Effector CD8-positive, alpha-beta T cell (primary cell): ENCODE results near the gene RASSF5.
"Not testable (repeated sequence)": the region's sequence is repeated elsewhere in the genome, so short reads cannot be mapped to it uniquely, and the experiment has no call there.

ENCODE experiments used
- DNase-seq: peaks from one replicate; lab custom pipeline; 2025; lab: John Stamatoyannopoulos, UW

RASSF5 gene

DNA sequence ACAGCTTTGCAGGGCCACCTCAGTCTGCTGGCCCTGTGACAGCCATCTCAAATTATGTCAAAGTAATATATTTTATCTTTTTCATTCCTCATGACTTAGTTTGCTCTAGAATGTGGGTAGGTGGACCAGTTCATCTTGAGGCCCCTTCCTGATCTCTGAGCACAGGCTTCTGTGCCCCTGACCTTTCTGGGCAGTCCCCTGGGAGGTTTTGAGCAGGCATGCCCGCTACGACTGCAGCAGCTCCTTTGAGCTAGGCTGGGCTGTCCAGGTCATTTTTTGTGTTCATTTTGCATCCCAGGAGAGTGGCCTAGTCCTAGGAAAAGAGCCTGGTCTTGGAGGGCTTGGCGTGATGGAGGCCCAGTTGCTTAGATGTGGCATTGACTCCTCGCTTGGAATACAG is 62.2 kb downstream of the RASSF5 start:
- no peak for DNase-seq

- DNase-seq = no peak
Observed at GRCh38 chr1:206570529-206570928, 63.2 kb downstream of the RASSF5 start.

- no peak for DNase-seq
Observed at GRCh38 chr1:206572835-206573234, 65.5 kb downstream of the RASSF5 start.

DNA sequence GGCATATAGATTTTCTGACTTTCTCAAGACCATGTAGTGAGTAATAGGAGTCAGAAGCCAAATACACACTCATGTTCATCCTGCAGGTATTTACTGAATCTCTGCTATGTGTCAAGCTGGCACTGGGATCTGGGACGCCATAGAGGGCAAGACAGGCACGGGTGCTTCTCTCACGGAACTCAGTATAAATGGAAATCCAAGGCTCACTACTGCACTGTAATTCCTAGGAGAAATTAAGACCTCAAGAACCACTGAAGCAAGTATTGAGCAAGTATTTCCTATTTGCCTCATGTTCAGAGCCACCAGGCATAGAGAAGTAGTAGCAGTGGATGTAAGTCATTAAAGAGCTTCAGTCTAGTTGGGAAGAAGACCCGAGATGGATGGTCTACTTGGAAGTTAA is 66.0 kb downstream of the RASSF5 start:
- DNase-seq = no peak

- no peak for DNase-seq
Observed at GRCh38 chr1:206573762-206574161, 66.4 kb downstream of the RASSF5 start.

- DNase-seq = no peak
Observed at GRCh38 chr1:206575165-206575893, 68.0 kb downstream of the RASSF5 start.

DNA sequence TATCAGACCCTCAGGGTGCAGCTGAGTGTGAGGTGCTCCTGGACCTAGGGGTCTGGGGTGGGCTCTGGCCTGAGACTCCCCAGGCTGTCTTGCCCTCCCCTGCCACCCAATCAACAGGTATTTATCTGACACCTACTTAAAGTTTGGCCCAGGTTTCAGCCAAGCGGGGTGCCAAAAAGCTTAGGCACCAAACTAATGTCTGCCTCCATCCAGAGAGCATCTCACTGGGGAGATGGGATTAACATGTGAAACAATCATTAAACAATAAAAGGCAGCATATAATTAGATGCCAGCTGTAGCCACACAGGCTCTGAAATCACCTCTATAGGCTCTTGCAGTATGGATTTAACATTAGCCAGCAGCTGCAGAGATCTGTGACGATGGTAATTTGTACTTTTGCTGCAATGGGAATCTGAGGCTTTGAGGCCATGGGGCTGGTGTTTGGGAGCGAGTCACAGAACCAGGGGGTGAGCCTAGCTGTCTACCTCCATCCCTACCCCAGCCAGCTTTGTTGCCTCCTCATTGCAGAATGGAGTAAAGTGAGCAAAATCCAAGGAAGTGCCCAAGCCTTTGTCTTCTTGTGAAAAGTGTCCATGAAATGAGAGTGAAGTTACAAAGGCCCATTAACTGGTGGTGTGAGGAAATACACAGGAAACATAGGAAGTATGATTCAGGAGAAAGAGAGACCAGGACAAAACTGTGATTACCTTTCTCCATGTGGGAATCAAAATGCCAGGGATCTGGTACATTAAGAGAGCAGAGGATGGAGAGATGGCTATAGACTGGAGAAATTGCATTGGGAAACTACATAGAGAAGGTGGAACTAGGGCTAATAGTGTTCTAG is 68.8 kb downstream of the RASSF5 start:
- DNase-seq = no peak

GRCh38 chr1:206577626-206578025 is 70.3 kb downstream of the RASSF5 start:
- DNase-seq = no peak

DNA sequence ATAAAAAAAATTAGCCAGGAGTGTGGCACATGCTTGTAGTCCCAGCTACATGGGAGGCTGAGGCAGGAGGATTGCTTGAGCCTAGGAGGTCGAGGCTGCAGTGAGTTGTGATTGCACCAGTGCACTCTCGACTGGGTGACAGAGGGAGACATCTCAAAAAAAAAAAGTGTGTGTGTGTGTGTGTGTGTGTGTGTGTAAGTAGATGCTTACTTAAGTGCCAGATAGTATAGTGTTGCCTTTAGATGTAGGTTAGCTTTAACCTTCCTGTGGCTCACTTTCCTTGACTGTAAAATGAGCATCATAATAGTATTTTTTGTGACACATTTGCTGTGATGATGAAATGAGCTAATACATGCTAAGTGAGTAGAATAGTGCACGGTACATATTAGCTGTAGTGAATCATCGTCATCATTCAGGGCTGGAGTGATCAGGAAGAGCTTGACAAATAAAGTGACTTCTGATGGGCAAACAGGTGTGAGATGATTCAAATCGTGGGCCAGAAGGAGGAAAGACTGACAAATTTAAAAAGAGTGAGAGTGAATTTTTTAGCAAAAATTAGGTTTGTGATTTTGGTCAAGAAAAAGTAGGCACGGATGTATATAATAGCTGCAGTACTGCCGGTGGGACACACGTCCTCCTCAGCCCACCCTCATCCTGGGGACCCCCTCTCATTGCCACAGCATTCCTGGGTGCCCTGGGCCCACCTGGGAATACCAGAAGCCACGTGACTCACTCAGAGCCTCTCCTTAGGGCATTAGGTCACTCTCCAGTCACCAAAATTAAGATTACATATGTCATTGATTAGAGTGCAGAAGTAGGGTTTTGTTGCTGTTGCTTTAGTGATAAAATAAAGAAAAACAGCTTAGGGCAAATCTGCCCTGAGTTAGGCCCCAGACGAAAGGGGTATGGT is 71.0 kb downstream of the RASSF5 start:
- DNase-seq = no peak

- DNase-seq = no peak
Observed at GRCh38 chr1:206578978-206579374, 71.6 kb downstream of the RASSF5 start.

DNA sequence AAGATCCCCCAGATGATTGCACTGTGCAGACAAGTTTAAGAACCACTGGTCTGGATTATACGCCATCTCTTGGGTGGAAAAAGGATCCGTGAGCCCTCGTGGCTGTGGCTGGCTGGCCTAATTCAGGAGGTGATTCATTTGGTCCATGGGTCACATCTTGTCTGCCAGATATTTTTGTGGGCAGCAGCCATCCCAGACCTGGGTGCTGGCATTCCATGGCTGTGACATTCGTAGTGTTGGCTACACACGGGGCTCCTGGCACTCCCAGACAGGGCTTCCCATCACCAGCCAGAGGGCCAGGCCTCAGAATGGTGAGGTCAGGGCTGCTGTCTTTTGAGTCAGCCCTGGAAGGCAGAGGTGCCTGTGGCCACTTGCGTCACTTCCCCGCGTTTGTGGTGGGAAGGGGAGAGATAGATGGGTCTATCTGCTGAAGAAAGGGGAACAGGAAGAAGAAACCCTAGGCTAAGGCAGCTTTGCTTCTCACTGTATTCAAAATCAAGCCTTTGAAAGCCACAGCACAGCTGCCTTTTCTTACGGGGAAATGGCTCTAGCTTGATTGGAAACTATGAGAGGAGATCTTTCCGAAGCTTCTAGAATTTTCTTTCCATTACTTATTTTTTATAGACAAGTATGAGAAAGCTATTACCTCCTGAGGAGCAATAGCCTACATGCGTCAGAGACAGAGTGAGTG is 72.6 kb downstream of the RASSF5 start:
- DNase-seq = peak; percentile 68

- DNase-seq = no peak
Observed at GRCh38 chr1:206580438-206581113, 73.2 kb downstream of the RASSF5 start.

DNA sequence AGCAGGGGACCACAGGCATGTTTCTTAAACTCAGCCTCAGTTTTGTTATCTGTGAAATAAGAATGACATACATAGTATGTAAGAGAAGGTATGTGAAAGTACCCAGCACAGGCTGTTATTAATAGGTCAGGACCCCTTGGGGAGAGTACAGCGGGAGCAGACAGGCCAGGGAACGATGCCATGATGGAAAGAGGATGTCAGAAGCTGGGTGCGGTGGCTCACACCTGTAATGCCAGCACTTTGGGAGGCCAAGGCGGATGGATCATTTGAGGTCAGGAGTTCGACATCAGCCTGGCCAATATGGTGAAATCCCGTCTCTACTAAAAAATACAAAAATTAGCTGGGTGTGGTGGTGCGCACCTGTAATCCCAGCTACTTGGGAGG is 73.8 kb downstream of the RASSF5 start:
- DNase-seq = not testable (repeated sequence)

DNA sequence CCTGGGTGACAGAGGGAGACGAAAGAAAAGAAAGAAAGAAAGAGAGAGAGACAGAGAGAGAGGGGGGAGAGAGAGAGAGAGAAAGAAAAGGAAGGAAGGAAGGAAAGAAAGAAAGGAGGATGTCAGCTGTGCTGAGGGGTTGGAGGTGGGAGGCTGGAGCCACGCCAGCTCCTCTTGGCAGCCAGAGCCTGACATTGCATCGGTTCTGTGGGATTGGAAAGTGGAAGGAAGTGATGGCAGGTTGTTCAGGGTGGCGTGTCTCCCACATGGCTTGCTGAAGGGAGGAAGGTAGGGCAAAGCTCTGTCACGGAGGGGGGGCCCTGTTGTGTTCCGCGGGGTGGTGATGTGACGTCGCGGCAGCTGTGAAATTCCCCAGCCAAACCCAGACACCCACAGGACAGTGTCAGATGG is 74.2 kb downstream of the RASSF5 start:
- DNase-seq = peak; percentile 53

- no peak for DNase-seq
Observed at GRCh38 chr1:206582537-206582936, 75.2 kb downstream of the RASSF5 start.

GRCh38 chr1:206582971-206583706 is 75.8 kb downstream of the RASSF5 start:
- DNase-seq = no peak

- DNase-seq = peak; percentile 79
Observed at GRCh38 chr1:206583707-206584648, 76.6 kb downstream of the RASSF5 start.

DNA sequence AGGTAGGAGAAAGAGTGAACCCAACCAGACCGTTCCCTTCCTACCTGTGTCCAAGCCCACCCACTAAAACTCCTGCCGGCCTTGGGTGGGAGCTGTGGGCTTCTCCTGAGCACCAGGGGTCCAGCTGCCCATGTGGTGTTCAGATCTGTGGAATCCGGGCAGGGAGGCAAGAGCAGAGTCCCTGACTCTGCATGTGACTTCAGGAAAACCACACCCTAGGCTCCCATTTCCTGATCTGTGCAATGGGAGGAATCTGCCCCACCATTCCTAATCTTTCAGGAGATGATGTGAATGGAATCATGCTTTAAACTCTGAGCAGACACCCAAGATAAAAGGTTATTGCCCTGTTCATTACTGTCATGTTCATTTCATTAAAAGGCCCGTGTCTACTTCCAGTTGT is 77.4 kb downstream of the RASSF5 start:
- DNase-seq = no peak
